ENCODE results near the gene IL17RD. TPM values are rescaled to one million over a fixed set of nuclear protein-coding genes. Genes with fewer than 3 reads are reported as not detected.
A peak's percentile ranks its signal among the peaks of the same experiment; 100 is the strongest.

The IL17RD gene
- total RNA-seq, result under 1 TPM in 1 of 2 experiments, not detected in 1; 0.05 TPM

DNA sequence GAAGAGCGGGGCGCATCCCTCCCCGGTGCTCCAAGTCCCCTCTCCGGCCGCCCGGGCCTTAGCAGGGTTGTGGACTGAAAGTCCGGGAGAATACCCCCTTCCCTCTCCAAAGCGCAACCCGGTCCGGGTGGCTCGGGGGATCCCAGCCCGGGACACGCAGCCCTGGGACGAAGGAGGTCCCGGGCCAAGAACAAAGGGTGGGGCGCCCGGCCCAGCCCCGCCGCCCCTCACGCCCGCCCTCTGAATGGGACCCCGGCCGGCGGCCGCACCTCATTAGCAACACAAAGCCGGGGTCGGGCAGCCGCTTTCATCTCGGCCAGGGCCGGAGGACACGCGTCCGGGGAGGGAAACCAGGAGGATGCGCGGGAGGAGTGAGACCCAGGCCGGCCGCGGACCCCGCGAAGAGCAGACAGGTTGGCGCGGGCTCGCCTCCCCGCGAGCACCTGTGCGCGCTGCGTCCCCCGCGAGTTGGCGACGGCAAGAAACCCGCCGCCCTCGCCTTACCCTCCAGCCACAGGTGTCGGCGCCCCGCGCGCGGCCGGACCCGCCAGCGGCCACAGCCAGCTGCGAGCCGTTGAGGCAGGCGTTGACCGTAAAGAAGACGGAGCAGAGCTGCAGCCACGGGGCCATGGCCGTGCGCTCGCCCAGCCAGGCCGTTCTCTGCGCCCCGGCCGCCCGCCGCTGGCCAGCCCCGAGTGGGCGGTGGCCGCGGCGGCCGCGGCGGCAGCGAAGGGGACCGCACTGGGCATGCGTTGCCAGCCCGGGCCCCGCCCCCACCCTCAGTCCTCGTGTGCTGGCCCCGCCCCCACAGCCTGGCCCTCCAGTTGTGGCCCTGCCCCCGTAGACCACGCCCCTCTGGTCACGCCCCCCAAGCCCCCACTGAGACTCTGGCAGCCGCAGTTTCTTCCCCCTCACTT, at the start of gene IL17RD:
IL17RD (minus strand) TSS at position 697 of the 917 bp plus-strand sequence; CDS start at position 630, 67 bp downstream.
- peak within 1 kb of the TSS; percentile 64 for H3K4me3 Mint-ChIP-seq
- H3K9me3 Mint-ChIP-seq, result no peaks in the 10 kb centered on the region
- H3K27me3 Mint-ChIP-seq, result peaks cover 79% of the 10 kb centered on the region
- H3K4me1 Mint-ChIP-seq, result peaks cover 9% of the 10 kb centered on the region
- no peaks in the 10 kb centered on the region for H3K36me3 Mint-ChIP-seq (ENCODE audit: low read depth)
- ChIA-PET CTCF (no interaction called here), POLR2A (no interaction called here)
- no peak within 1 kb of the TSS for H3K27ac Mint-ChIP-seq
- peak; percentile 64 for DNase-seq

DNA sequence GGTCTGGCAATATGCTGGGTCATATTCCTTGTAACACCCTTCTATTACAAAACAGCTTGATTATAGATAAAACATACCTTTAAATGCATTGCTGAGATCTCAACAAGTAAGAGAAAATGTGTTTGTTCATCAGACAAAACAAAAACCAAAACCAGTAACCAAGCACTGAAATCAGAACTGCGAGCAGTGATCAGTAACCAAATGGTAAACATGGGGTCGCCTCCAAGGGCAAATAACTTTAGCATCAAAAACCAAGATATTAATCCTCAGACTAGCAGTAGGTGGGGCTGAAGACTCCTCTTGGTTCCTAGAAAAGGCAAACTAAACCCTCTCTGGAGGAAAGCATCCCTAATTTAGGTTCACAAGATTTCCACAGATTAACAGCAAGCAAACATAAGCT, 41.3 kb upstream of the IL17RD start:
- Mint-ChIP-seq H3K36me3 (ENCODE audit: low read depth) (no peaks in the 10 kb centered on the region), H3K9me3 (no peaks in the 10 kb centered on the region), H3K27me3 (peaks cover 4% of the 10 kb centered on the region)

DNA sequence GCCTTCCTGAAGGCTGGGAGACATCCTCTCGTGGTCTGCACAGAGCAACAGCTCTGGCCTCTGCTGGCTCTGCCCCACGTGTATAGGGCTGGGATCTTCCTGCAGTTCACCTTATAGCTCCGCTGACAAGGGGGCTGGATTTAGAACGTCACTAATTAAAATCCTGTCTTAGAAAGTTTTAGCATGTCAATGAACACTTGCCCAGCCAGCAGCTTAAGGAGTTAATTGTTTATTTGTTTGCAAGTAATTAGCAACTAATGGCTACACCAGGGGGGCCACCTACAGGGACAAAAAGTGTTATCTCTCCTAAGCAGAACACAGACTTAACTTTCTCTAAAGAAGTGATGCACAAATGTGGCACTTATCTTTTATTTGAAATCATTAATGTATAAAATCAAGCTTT, 34.7 kb upstream of the IL17RD start, which contains the start of gene HESX1:
HESX1 (minus strand) TSS at position 84 of the 403 bp plus-strand sequence; CDS start at position 24, 60 bp downstream.
- CTCF ChIA-PET, result interaction anchor here (0.6 to 1.2 kb wide), 3 partner anchors 9 to 60 kb away, joined by 3 to 6 read pairs (median 3); no protein-coding TSS in a partner anchor

More for the DNA sequence above, 41.3 kb upstream of the IL17RD start:
- DNase-seq, result no peak
- ChIA-PET CTCF (no interaction called here), POLR2A (interaction anchor here (0.7 kb wide), 1 partner anchor 60 kb away, joined by 3 read pairs; no protein-coding TSS in a partner anchor)
- H3K4me1 Mint-ChIP-seq, result no peaks in the 10 kb centered on the region
- no peak overlapping the region for H3K4me3 Mint-ChIP-seq
- H3K27ac Mint-ChIP-seq, result no peak overlapping the region

DNA sequence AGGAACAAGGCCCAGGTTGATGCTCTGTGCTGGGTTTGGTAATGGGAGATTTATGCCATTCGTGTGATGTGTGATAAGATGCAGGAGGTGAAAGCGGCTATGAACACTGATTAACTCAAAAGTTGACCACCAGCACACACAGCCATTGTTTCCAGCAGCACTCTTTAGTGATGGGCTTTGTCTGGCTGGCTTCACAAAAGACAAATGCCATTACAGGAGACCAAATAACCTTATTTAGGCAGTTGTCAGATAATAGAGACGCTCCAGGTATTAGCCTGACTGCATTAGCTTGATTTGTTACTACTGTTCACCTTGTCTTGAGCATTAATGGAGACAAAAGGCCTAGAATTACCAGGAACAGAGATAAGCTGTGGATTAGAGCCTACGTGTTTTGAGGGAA, 29.5 kb upstream of the IL17RD start:
- H3K4me1 Mint-ChIP-seq, result no peaks in the 10 kb centered on the region
- H3K36me3 Mint-ChIP-seq (ENCODE audit: low read depth), result no peaks in the 10 kb centered on the region
- no peaks in the 10 kb centered on the region for H3K9me3 Mint-ChIP-seq
- CTCF ChIA-PET, result interaction anchor here (1.0 kb wide), 1 partner anchor 24 kb away, joined by 3 read pairs; no protein-coding TSS in a partner anchor
- no peak for DNase-seq
- H3K27me3 Mint-ChIP-seq, result peaks cover 24% of the 10 kb centered on the region
- H3K27ac Mint-ChIP-seq, result no peak overlapping the region
- POLR2A ChIA-PET, result no interaction called here
- no peak overlapping the region for H3K4me3 Mint-ChIP-seq

More for the DNA sequence above, 34.7 kb upstream of the IL17RD start, which contains the start of gene HESX1:
- no peaks in the 10 kb centered on the region for H3K9me3 Mint-ChIP-seq
- no peaks in the 10 kb centered on the region for H3K36me3 Mint-ChIP-seq (ENCODE audit: low read depth)
- peaks cover 4% of the 10 kb centered on the region for H3K27me3 Mint-ChIP-seq
- H3K4me3 Mint-ChIP-seq, result no peak within 1 kb of the TSS
- no peaks in the 10 kb centered on the region for H3K4me1 Mint-ChIP-seq
- H3K27ac Mint-ChIP-seq, result no peak within 1 kb of the TSS
- no peak for DNase-seq
- POLR2A ChIA-PET, result no interaction called here

DNA sequence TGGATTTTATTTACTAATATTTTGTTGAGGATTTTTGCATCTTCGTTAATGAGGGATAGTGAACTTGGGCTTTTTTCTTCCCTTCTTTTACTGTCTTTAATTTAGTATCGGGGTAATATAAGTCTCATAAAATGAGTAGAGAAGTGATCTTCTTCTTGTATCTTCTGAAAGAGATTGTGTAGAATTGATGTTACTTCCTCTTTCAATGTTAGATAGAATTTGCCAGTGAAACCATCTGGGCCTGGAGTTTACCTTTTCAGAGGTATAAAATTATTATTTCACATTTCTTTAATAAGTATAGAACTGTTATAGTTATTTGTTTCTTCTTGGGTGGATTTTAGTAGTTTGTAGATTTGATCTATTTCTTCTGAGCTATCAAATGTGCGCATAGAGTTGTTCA, 26.9 kb upstream of the IL17RD start:
- H3K27me3 Mint-ChIP-seq, result peaks cover 22% of the 10 kb centered on the region

DNA sequence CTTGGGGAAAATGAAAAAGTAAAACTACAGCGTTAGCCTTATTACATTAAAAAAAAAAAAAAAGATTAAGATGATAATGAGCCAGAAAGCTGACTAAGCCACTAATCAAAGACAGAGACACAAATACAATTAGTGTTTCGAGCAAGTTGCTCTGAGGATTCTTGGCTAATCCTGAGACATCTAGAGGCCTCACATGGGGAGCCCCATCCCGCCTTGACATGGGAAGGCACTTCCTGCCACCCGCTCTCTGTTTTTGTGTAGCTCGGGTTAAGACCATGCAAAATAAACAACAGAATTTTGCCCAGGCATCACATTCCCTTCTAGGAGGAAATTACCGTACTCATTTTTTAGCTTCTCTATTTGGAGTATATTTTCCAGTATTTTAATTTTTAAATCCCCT, 19.4 kb upstream of the IL17RD start:
- Mint-ChIP-seq H3K4me3 (no peak overlapping the region), H3K27me3 (peaks cover 13% of the 10 kb centered on the region), H3K4me1 (no peaks in the 10 kb centered on the region), H3K9me3 (no peaks in the 10 kb centered on the region), H3K36me3 (ENCODE audit: low read depth) (no peaks in the 10 kb centered on the region), H3K27ac (no peak overlapping the region)
- POLR2A ChIA-PET, result no interaction called here
- no peak for DNase-seq
- CTCF ChIA-PET, result no interaction called here

More for the DNA sequence above, 26.9 kb upstream of the IL17RD start:
- Mint-ChIP-seq H3K4me1 (no peaks in the 10 kb centered on the region), H3K9me3 (no peaks in the 10 kb centered on the region), H3K36me3 (ENCODE audit: low read depth) (no peaks in the 10 kb centered on the region), H3K4me3 (no peak overlapping the region), H3K27ac (no peak overlapping the region)
- no peak for DNase-seq
- ChIA-PET POLR2A (no interaction called here), CTCF (interaction anchor here (1.9 kb wide), 1 partner anchor 8 kb away, joined by 6 read pairs; the partner anchor contains the start of gene HESX1)

DNA sequence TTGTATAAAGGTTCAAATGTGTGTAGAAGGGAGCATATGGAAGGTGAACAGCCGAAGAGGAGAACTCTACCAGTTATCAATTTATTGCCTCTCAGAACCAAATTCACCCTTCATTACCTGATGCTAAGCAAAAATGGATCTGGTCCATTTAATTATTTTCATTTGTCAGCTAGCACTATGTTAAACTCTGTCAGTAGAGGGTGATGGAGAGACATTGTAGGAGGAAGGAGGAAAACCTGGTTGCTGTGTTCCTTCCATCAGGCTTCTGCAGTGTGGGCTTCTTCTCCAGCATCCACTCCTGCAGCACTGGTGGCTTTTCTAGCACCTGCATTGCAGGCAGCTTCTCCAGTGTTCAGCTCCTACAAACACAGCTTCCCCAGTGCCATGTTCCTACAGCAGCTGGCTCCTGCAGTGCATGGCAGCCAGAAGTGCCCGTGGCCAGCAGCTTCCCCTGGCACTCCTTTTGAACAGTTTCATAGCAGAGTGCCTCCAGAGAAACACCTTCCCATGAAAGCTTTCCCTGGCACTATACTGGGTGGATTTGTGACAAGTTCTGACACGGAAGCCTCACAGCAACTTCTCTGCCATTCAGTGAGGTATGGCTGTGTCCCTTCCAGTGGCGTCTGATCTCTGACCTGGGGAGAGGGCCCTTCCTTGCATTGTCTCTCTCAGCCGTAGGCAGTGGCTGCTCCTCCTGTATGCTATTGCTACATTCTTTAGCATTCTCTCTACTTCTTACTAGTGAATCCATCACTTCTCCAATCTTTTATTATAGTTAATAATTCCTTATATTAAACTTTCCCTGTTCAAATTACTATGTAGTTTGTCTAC, 14.6 kb upstream of the IL17RD start:
- H3K9me3 Mint-ChIP-seq, result no peaks in the 10 kb centered on the region
- no peaks in the 10 kb centered on the region for H3K4me1 Mint-ChIP-seq
- H3K27me3 Mint-ChIP-seq, result peaks cover 14% of the 10 kb centered on the region
- POLR2A ChIA-PET, result no interaction called here
- no peak for DNase-seq
- no peak overlapping the region for H3K4me3 Mint-ChIP-seq
- H3K27ac Mint-ChIP-seq, result no peak overlapping the region
- CTCF ChIA-PET, result interaction anchor here (0.6 to 1.5 kb wide), 4 partner anchors 9 to 597 kb away, joined by 3 to 7 read pairs (median 4); no protein-coding TSS in a partner anchor
- H3K36me3 Mint-ChIP-seq (ENCODE audit: low read depth), result no peaks in the 10 kb centered on the region

DNA sequence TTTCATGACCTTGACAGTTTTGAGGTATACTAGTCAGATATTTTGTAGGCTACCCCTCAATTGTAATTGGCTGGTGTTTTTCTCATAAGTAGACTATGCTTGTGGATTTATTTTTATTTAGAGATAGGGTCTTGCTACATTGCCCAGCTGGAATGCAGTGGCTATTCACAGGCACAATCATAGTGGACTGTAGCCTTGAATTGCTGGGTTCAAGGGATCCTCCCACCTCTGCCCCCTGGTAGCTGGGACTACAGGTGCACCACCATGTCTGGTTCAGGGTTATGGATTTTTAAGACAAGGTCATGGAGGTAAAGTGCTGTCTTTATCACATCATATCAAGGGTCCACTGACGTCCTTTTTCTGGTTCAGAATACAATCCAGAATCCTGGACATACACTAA, 10.9 kb upstream of the IL17RD start:
- POLR2A ChIA-PET, result no interaction called here

DNA sequence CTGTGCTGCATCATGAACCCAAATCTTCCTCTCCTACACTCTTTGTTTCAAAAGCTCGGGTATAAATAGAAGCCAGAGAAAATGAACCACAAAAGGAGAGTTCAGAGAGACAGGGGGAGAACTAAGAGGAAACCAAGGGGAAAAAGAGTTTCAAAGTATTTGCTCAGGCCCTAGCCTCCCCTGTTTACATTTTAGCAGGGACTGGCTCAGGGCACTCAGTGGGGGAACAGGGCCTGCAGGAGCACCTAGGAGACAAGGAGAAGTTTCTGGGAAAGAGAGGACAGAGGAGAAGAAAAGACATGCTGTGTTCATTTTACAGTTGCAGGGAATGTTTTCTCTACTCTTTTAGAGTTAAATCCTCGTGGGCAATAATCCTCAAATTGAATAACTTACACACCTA, 8.5 kb upstream of the IL17RD start:
- Mint-ChIP-seq H3K9me3 (no peaks in the 10 kb centered on the region), H3K4me3 (no peak overlapping the region), H3K36me3 (ENCODE audit: low read depth) (no peaks in the 10 kb centered on the region), H3K4me1 (peaks cover 7% of the 10 kb centered on the region), H3K27me3 (peaks cover 34% of the 10 kb centered on the region), H3K27ac (no peak overlapping the region)
- no peak for DNase-seq
- CTCF ChIA-PET, result no interaction called here
- POLR2A ChIA-PET, result no interaction called here

More for the DNA sequence above, 10.9 kb upstream of the IL17RD start:
- Mint-ChIP-seq H3K27ac (no peak overlapping the region), H3K4me1 (no peaks in the 10 kb centered on the region), H3K9me3 (no peaks in the 10 kb centered on the region), H3K27me3 (peaks cover 27% of the 10 kb centered on the region), H3K36me3 (ENCODE audit: low read depth) (no peaks in the 10 kb centered on the region), H3K4me3 (no peak overlapping the region)
- CTCF ChIA-PET, result no interaction called here
- DNase-seq, result no peak

DNA sequence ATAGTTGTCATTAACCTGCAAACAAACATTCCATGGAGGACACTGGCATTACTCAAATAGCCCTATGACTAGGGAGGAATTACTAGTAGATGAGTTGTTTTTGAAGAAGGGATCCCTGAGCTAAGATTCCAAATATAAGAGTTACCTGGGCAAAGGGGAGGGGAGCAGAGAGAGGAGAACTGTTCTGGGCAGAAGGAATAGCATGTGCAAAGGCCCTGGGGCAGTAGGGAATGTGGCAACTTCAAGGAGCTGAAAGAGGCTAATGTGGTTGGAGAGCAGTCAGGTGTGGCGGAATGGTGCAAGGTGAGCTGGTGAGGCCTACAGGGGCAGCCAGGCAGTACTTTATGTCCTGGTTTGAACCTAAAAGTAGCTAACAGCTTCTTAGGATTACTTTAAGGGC, 5.8 kb upstream of the IL17RD start:
- DNase-seq, result no peak
- peaks cover 58% of the 10 kb centered on the region for H3K27me3 Mint-ChIP-seq
- H3K36me3 Mint-ChIP-seq (ENCODE audit: low read depth), result no peaks in the 10 kb centered on the region
- ChIA-PET CTCF (interaction anchor here (0.5 to 3.6 kb wide), 15 partner anchors 8 to 520 kb away, joined by 3 to 25 read pairs (median 3); partner anchors contain the start of gene APPL1), POLR2A (interaction anchor here (0.6 to 1.7 kb wide), 2 partner anchors 78 to 385 kb away, joined by 3 to 7 read pairs; partner anchors contain the start of gene PDE12)
- no peaks in the 10 kb centered on the region for H3K9me3 Mint-ChIP-seq
- peaks cover 7% of the 10 kb centered on the region for H3K4me1 Mint-ChIP-seq
- H3K4me3 Mint-ChIP-seq, result no peak overlapping the region
- H3K27ac Mint-ChIP-seq, result no peak overlapping the region

DNA sequence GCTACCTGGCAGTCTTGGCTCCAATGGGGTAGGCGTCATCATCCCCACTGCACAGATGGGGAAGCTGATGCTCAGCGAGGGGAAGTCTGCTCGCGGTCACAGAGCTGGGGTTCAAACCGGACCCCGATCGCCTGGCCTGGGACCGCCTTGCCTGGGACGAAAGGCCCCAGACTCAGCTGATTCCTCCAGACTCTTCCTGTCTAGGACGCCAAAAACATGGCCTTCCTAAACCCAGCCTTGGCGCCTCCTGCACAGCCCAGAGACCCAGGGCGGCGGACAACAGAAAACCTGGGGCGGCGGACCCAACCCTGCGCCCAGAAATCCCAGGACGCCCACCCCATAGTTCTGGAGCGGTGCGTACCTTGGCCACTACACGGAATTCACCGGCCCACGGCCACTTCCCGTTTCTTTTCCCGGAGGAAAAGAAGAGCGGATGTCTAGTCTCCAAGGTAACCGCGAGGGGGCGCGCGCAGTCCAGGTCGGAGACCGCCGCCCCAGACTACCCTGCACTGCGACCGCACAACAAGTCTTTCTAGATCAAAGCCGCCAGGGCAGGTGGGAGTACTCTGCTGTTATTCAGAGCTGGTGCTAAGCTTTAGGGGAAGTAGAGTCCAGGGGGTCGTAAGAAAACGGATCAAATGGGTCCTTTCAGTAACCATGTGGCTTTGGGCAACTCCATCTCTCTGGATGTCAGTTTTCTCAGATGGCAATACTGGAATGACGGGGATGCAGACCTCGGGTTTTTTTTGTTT, 4.9 kb upstream of the IL17RD start:
- Mint-ChIP-seq H3K4me1 (peaks cover 8% of the 10 kb centered on the region), H3K27me3 (peaks cover 65% of the 10 kb centered on the region), H3K27ac (no peak overlapping the region), H3K36me3 (ENCODE audit: low read depth) (no peaks in the 10 kb centered on the region), H3K4me3 (peak overlapping the region; percentile 52), H3K9me3 (no peaks in the 10 kb centered on the region)
- DNase-seq, result peak; percentile 64
- ChIA-PET POLR2A (interaction anchor here (1.7 kb wide), 1 partner anchor 386 kb away, joined by 7 read pairs; the partner anchor contains the start of gene PDE12), CTCF (interaction anchor here (0.6 to 3.6 kb wide), 24 partner anchors 8 to 746 kb away, joined by 3 to 25 read pairs (median 3); partner anchors contain the start of gene APPL1)

DNA sequence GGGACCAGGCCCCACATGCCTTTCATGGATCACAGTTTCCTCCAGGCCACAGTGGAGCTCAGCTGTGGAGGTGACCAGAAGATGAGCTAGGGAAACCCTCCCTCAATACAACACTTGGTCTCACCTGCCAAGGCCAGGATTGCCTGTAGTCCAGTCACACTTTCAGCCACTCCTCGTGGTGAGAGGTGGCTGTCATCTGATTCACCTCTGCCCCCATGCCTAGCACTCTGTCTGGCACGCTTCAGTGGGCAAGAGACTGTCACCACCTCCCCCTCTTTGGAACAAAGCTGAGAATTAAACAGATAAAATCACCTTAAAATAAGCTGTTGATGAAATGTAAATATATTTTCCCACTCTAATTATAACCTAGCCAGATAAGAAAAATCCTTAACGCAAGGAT, 4.0 kb upstream of the IL17RD start:
- Mint-ChIP-seq H3K27me3 (peaks cover 66% of the 10 kb centered on the region), H3K4me1 (peaks cover 12% of the 10 kb centered on the region), H3K36me3 (ENCODE audit: low read depth) (no peaks in the 10 kb centered on the region), H3K4me3 (no peak overlapping the region), H3K27ac (no peak overlapping the region), H3K9me3 (no peaks in the 10 kb centered on the region)
- CTCF ChIA-PET, result interaction anchor here (0.7 to 3.6 kb wide), 12 partner anchors 9 to 744 kb away, joined by 3 to 25 read pairs (median 3); partner anchors contain the start of gene APPL1
- DNase-seq, result no peak
- POLR2A ChIA-PET, result interaction anchor here (1.1 to 1.7 kb wide), 2 partner anchors 247 to 387 kb away, joined by 3 to 7 read pairs; partner anchors contain the start of gene PDE12

All from activated CD4-positive, alpha-beta memory T cell treated with anti-CD3 and anti-CD28 coated beads, Interleukin-2, amount 10 ng/mL, durations not matched to agents 7 days and 5 days (primary cell).